GM21360 (cell line): ENCODE data around the gene RAVER2.
A peak's percentile ranks its signal among the peaks of the same experiment; 100 is the strongest.

Experiments
- ATAC-seq: cut with Tn5 transposase; IDR thresholded peaks from one replicate; pipeline ENCODE4 v1.9.1; 2021; ENCODE audit warnings: mild to moderate bottlenecking, moderate library complexity; ENCODE audit not compliant: unreplicated experiment

The RAVER2 gene

DNA sequence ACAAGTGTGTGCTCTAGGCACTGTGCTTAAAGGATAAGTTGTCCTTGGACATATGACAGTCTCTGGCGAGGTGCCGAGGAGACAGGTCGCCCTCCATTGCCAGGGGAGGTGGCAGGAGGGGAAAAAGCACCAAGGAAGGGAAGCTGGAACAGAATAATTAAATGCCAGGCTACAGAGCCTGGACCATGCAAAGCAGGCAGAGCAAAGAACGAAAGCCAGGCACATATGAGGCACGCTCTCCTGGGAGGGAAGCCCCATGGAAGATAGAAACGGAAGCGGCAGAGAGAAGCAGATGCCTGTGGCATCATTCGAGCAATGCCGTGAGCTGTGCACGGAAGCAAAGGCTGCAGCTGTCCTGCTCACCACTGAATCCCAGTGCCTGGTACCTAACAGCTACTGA is 130.2 kb downstream of the RAVER2 start:
- no peak for ATAC-seq

DNA sequence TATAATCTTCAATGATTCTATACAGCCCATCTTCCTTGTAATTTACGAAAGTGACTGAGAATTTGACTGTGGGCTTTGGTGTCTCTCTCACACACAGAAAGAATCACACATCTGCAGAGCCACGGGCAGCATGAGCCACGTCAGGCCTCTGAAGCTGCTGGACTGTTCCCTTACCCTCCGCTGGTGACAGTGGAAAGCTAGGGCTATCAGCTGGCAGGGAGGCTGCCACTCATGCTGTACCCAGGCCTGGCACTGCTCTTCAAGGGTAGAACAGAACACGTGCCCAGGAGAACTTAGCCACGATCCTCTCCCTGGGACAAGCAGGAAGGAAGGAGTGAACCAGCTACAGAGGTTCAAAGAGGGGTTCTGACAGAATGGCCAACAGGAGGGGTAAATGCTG is 130.7 kb downstream of the RAVER2 start:
- ATAC-seq, result no peak

DNA sequence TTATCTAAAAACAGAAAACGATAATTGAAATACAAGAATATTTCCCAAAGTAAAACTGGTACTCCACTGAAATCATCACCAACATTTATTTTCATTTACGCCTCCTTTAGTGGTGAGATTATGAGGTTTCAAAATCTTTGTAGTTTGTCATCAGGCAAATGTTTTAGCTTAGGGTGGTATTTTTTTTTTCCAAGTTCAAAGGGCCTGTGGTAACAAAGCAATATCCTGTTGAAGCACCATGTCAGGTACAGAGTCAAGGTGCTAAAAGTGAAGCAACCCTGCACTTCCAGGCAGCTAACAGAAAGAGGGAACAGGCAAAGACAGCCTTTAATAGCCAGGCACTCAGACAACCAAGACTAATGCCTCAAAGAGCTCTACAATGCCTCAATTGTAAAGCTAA is 132.3 kb downstream of the RAVER2 start:
- ATAC-seq, result no peak

DNA sequence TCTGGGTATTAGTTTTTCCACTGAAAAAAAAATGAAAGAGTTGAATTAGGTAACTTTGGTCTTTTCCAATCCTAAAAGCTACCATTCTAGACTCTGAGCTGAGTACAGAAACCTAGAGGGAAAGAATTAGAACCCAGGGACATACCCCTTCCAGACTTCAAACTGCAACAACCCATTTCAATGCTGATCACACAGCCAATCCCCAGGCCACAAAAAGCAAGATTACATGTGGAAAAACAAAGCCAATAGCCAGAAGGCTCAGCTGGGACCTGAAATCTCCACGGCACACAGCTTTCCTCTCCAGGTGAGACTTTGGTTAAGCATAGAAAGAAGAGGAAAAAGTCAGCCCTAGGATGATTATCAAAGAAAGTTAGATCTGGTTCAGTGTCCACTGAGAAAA is 132.7 kb downstream of the RAVER2 start:
- ATAC-seq, result no peak

- no peak for ATAC-seq
Measured at GRCh38 chr1:64878090-64878489, 133.2 kb downstream of the RAVER2 start.

DNA sequence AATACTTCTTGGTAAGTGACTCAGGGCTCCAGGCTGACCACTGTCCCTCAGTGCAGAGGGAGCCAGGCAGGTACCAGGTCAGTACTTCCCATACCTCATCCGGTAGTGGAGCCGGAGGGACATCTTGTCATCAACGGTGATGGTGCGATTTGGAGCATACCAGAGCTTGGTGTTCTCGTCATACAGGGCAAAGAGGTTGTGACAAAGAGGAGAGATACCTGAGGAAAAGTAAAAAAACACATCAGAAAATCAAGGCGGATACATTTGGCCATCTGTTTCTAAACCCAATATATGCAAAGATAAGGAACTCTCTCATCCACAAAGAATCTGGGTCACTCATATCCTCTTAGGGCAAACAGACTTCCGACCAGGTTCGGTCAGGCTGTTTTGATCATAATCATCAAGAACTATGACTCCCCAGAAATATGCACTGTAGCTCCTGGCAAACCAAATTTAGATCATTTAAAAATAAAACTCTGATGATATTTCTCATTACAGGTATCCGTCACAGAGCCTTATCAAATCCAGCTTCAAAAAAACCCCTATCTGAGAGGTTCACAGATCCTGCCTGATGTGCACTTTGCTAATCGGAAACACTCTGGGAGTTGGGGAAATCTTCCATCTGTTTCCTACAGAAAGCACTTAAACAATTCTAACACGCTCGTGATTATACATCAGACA is 134.2 kb downstream of the RAVER2 start:
- no peak for ATAC-seq

GRCh38 chr1:64880449-64880848 is 135.6 kb downstream of the RAVER2 start:
- ATAC-seq, result no peak

DNA sequence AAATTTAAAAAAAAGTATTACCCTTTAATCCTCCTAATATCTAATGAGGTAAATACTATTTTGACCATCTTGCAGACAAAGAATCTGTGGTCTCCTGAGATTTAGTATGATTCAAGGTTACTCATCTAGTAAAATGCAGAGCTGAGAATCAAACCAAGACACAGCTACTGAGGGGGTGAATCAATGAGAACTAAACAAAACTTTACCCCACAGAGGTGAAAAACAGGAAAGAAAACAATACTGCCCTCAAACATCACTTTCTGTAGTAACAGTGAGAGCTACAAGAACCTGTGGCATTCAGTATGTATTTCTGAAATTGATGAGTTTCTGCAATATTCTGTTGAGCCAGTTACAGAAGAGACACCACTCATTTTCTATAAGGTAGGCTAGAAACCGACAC is 136.4 kb downstream of the RAVER2 start:
- peak; percentile 49 for ATAC-seq
